D341Med (cell line): ENCODE results near the gene TRPM8.
A peak's percentile ranks its signal among the peaks of the same experiment; 100 is the strongest.

Experiments
- DNase-seq: peaks from one replicate; pipeline ENCODE4 v3.0.0; 2012; ENCODE audit warnings: low spot score

Gene TRPM8

DNA sequence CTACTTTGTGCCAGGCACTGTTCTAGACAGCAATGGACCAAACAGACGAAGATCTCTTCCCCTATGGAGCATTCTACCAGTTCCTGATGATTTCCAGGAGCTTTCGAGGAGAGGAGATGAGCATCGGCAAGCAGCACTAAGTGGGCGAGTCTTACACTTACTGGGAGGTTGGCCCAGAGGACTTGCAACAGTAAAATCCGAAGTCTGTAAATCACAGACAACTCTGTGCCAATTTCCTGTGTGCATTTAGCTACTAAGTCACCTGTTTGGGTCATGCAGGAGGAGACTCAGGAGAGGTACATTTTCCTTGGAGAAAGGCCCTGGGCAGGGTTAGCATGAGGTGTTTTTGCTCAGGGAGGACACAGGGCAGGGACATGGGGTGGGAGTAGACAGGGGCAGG, 58.9 kb downstream of the TRPM8 start:
- no peak for DNase-seq

DNA sequence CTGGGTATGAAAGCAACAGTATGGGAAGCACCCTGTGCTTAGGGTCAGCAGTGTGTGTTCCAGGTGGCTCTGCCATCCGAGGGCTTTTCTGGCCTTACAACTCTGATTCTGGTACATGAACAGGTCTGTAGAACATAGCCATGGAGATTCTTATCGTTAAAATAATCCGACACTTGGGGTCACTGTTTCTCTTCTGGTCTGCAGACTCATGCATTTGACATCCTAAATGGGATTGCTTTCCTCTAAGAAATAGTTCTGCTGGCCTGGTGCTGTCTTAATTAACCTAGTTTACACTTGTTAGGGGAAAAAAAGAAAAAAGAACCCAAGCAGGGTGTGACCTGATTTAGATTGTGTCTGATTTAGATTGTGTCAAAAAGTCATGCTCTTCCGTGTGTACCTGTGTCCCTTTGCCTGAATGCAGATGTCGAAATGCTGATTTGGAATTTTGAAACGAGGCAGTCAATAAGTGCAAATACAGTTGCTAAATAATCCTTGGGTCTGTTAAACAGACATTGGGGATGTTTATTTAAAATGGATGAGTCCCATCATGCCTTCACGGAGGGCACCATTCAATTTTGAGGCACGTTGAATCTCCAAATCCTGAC, 59.6 kb downstream of the TRPM8 start:
- DNase-seq = peak; percentile 43

DNA sequence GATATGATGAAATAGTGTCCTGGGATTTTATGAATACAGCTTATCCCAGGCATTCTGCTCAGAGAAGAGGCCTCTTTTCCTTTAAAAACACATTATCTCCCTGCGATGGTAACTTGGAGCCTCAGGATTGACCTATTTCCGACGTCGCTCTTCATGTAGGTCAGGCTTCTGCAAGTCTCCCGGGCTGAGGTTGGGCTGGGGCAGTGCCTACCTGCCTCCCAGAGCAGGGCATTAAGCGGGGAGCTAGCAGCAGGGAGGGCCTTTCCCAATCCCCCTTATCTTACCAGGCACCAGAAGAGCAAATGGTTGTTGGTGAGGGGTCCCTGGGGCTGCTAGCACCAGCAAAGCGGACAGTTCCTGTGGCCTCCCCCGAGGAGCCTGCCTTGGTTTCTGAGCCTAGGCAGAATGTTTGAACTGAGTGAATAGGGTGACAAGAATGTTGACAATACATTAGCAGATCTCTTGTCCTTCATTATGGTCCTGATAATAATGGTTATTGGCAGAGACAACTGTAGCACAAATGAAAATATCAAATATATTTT, 60.2 kb downstream of the TRPM8 start:
- DNase-seq = no peak

DNA sequence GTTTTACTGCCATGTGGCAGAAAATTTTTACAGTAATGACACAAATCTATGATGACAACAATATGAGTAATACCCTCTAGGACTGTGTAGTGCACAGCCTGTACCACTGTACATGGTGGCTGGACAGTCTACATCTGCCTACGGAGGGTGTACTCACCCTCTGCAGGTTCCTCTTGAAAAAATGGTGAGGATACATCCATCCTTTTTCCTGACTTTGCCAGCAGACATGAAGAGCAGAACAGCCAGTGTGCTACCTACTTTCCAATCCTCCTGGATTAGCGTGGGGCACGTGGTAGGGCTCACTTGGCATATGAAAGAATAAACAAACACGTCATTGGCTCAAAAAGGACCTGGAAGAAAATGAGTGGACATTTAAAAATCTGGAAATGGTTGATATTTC, 62.6 kb downstream of the TRPM8 start:
- no peak for DNase-seq

DNA sequence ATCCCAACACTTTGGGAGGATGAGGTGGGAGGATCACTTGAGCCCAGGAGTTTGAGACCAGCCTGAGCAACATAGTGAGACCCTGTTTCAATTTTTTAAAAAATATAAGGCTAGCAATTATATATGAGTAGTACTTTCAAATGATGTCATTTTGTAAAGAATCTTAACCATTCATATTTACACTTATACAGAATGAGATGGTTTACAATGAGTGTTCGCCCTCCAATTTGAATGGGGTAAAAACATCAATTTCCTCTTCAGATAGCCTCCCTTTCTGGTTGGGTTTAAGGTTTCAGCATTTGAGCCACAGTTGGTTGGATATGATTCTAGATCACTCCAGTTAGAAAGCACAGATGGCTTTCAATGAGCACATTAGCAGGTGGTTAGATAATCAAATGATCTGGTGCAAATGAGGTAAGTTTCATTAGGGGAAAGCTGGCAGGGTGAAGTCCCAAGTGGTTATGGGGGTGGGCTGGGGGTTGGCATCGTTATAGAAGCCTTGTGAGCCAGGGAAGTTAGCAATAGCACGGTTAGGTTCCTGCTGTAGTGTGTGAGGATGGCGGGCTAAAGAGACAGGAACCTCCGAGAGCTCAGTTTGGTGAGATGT, 63.9 kb downstream of the TRPM8 start:
- peak; percentile 34 for DNase-seq

DNA sequence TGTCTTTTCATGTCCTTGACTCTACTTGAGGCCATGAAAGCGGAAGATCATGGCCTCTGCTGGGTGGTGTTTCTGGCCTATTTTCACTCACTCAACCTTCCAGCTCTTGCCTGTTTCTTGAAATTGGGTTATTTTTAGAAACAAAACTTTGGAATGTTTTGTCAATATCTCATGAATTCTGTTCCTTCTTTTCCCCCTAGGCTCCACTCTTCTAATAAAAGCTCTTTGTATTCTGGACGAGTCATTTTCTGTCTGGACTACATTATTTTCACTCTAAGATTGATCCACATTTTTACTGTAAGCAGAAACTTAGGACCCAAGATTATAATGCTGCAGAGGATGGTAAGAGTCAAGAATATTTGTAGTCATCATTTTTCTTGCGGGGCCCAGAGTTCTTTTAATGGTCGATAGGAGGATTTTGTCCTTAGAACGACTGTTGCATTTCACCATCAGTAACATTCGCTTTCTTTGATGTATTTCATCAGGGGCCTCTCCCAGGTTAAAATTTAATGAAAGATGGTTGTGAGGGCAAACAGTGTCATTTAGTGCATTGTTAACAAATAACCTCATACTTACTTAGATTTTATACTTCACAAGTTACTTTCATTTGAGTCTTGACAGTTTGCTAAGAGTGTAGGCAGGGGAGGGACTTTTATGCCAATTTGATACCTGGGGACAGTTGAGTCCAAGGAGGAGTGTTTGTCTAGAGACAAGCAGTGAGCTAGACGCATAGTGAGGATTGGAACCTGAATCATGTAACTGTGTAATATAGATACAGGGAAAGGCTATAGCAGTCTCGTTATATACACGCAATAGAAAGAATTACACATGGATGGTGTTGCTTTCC, 64.6 kb downstream of the TRPM8 start:
- no peak for DNase-seq

DNA sequence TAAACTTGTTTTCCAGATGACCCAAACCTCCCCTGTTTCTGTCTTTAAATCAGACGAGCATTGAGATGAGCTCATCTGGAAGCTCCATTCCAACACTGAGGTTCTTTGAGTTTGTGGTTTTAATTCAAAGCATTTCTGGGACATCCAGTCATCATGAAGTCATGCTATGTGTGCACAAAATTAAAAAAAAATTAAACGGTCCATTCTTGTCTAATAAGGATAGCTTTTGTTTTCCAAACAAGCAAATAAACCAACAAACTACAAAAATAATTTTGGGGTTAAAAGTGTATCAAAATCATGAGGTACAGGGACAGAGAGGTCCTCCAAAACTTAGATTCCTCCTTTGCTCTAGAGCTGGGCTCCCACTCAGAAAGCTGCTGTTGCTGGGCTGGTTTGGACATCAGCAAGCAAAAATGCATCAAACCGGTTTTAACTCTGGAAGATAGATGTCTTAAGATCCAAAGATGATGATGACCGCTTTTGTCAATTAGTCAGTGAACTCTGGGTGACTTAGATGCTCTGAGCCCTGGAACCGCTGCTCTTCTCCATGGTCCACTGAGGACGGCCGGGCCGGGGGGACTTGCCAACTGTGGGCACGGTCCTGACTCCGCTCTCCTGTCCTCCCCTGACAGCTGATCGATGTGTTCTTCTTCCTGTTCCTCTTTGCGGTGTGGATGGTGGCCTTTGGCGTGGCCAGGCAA, 65.4 kb downstream of the TRPM8 start:
- DNase-seq = no peak

DNA sequence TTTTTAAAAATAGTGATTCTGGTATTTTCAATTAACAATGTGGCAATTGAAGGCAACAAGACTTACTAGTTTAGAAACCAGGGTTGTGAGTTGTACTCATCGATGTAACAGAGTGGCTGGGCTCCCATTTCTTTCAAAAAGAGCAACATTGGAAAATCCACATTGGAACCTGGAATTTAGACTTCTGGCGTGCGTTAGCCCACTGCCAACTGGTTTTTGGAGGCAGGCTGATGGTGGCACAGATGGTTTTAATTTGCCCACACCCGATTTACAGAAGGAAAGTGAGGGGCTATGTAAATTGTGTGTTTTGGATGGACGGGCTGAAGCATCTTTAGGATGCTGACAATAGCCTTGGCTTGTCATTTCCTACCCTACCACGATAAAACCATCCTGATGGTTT, 66.3 kb downstream of the TRPM8 start:
- no peak for DNase-seq

DNA sequence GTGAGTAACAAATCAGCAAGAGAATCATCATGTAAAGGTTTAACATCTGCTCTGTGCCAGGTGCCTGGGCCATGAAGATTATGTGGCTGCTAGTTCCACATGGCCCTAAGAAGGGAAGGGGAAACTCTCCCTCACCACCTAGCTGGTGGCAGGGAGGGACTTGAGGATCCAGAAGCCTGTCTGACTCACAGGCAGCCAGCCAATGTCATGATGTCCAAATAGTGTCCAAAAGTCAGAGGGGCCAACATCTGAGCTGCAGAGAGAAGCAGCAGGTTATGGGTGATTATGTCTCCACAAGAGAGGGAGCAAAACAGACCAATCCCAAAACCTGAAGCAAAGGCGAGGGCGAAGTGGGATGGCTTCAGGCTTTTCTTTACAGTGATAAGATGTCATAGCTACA, 71.4 kb downstream of the TRPM8 start:
- no peak for DNase-seq

DNA sequence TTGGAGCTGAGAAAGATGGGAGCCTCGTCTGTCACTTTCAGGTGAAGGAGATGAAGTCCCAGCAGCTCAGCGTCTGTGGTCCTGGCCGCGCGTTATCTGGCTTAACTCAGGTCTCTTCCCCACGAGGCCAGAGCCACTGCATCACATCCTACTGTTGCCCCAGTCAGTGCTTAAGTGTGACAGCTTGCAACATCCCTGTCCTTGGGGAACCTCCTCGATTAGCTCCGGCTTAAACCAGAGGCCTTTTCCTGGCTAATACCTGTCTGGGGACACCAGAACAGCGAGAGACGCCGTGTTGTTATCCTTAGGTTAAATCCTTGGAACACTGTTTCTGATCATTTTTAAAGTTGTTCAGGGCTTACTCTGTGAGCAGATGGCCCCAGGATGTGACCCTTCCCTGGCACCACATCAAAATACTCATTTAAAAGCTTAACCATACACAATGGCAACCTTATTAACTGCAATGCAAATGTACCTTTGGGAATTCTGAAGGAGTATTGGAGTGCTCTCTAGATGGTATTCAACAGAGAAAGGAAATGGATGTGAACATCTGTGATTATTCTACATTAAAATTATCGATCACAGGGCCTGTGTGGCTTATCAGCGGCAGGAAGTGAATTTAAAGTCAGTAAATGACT, 72.2 kb downstream of the TRPM8 start:
- peak; percentile 80 for DNase-seq

DNA sequence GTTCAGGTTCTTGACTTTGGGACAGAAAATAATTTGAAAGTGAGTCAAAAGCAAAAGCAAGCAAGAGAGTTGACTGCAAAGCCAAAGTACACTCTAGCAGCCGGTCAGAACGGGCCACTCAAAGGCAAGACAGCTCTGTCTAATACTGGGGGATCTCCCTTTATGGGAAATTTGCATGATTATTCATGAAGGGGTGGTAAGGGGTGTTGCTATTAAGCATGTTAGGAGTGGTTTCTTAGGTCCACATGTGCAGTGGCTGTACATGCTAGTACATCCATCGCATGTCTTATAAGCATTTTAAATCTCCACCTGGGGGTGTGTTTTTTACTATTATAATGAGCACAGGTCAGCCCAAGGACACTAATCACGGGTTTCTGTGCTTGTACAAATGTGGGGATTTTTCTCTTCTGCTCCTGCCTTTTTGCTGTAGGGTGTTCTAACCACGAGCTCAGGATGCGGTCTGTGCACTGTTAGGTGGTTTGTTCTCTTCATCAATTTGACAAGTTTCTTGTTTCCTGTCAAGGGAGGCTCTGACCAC, 73.2 kb downstream of the TRPM8 start:
- DNase-seq = no peak

DNA sequence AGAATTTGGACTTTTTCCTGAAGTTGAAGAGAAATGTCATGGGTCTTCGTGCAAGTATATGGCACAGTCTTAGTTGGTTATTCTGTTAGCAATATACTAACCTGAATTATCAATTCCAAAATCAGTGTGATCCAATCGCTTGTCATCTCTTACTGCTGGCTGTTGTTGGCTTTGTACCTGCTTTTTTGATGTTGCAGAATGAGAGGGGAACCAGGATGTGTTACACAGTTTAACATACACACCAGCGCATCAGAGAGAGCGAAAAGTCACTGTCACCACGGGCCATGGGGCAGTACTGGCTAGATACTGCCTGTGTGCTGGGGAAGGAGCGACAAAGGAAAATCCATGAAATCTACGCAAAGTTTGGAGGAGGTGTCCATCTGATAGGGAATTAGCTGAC, 74.0 kb downstream of the TRPM8 start:
- DNase-seq = no peak

DNA sequence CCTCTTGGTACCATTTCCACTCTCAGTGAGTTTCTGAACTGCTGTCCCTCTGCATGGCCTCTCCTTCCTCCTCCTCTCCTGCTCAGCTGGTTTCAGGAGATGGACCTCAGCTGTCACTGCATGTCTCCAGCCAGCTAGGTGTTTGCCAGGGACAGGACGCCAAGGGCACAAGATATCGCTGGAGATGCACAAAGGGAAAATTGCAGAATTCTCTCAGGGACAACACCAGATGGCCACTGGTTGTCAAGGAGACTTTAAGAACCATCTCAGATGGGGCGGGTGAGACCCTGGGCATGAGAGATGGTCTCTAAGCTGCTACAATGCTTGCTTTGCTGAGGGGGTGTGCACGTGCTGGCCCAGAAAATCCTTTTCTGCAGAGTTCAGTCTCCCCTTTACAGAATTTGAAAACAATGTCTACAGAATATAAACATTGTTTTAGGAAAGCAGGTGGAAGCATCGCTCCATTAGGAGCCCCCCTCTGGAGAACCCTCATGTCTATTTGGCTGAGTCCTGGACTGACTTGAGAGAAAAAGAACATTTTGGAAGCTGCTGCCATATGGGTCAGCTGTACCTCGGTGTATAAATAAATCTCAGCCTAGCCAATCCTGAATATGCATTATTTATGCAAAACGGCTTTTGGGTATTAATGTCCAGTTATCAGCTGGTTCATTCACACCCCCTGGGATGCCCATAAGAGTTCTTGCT, 75.5 kb downstream of the TRPM8 start:
- no peak for DNase-seq

DNA sequence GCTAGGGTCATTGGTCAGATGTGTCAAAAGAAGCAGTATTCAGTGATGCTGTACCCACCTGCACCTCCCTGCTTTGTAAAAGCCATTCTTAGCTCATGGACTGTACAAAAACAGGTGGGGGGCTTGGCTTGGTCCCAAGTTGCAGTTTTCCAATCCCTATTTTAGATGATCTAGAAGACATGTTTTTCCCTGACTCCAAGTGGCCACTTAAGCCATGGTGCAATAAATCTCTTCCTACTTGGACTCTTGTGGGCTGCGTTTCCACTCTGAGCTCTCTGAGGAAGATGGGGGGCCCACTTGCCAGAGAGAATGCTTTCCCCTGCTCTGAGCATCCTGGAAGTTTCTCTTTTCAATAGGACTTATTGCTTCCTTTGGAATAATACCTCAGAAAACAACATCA, 76.3 kb downstream of the TRPM8 start:
- no peak for DNase-seq

DNA sequence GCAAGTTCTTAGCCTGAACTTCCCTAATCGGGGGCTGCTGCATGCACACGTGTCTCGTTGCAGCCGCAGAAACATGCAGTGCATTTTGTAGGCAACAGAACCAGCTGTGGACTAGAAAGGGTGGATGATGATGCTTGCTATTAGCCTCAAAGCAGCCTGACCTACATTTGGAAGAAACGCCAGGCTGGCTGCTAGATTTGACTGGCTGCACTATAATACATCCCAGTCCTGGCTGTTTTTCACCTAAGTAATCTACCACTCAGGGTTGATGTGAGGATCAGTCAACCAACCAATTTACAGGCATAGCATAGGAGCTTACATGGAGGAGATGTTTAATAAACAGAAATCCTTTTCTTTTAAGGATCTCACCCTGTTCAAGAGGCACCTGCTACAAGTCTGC, 77.0 kb downstream of the TRPM8 start:
- DNase-seq = no peak

DNA sequence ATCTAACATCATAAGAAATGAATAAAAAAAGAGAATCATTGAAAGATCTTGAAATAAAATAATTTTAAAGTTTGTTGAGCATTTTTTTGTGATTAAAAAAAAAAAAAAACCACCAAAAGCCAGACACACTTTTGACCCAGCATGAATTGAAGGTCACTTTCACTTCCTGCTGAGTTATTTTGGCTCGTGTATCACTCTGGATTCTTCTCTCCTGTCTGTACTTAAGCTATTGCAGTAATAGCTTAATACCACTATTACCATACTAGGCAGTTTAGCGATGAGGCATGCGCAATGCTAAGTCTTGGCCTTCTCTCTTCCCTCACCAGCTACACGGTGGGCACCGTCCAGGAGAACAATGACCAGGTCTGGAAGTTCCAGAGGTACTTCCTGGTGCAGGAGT, 78.8 kb downstream of the TRPM8 start:
- no peak for DNase-seq

DNA sequence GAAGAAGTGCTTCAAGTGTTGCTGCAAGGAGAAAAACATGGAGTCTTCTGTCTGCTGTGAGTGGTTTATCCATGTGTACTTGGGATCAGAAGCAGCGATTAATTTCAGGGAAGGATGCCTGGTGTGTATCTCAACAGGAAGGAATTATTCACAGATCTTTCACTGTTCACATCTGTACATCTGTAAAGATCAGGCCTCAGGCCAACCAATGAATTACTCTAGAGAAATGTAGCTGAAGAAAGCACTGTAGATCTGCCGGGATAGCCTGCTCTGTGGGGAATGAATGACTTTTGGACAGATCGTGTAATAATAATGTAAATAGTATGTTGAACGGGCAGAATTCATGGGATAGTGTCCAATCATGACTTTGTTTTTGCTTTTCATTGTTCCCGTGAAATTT, 79.3 kb downstream of the TRPM8 start:
- DNase-seq = no peak

DNA sequence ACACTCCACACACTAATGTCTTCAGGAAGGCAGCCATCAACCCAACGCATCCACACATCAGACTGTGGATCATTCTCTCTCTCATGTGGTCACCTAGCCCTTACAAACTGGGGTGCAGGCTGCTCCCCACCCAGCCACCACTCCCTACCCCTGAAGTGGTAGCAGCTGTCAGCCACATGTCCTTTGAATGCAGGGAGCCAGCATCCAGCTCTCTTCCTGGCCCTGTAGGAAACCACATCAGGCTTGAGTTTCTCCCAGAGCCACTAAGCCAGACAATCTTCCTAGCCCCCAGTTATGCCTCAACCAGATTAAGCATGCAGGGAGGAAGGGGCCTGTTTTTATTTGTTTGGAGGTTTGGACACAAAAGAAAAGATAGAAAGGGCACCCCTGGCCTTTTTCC, 80.5 kb downstream of the TRPM8 start:
- no peak for DNase-seq

DNA sequence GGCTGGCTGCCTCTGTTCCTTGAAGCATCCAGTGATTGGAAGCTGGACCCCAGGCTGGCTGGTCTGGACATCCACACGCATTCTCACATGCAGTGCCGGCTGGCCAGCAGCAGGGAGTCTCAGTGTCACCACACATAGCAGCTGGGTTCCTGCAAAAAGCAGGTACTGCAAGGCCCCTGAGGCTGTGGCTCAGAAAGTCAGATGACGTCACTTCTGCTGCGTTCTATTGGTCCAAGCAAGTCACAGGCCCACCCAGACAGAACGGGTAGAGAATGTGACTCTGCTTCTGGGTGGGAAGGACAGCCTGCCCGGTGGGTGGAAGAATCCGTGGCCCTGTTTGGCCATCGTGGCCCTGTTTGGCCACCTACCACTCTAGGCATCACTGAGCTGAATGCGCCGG, 82.0 kb downstream of the TRPM8 start:
- no peak for DNase-seq

DNA sequence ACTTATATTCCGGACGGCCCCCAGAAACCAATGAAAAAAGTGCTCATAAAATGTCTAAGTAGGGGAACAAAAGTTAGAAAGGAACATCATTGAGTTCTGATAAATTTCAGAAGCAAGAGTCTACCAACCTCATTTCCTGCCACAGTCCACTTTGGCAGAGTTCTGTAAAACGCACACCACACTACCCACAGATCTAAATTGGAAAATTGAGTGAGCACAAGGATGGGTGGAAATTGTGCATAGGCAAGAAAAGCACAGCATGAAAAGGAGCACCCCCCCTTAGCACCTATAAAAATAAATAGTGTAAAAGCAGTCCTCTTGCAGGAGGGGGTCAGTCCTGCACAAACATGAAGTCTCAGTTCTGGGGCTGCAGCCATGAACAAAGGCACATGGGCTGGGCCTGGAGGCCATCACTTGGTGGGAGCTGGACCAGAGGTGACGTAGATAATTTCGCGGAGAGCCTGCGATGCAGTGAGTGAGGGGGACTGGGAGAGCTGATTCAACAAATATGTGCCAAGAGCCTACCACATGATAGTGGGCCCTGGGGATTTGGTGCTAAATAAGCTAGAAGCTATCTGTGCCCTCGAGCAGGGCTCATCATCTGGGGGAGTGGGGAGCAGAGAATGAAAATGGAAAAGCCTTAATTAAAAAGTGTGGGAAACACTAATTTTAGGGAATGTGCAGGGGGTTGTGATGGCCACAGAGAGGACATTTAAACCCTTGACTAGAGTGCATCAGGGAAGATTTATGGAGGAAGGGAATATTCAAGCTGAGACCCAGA, 84.4 kb downstream of the TRPM8 start:
- DNase-seq = no peak
